ENCODE results near the gene CDK17. TPM values are rescaled to one million over a fixed set of nuclear protein-coding genes. Genes with fewer than 3 reads are reported as not detected.
"Not testable (repeated sequence)": the region's sequence is repeated elsewhere in the genome, so short reads cannot be mapped to it uniquely, and the experiment has no call there.

Gene CDK17
- total RNA-seq, 2 donors from 2014 or later = 13.2 to 23.4 TPM

- Histone ChIP-seq H3K9ac (ENCODE audit: low read depth in 2 of 2, low read length in 2 of 2) (peak overlapping the region in 1 of 2 donors; percentile 82), H3K36me3 (no peaks in the 10 kb centered on the region), H3K4me3 (peak overlapping the region; percentile 92), H3K27ac (peak overlapping the region; percentile 100), H3K4me1 (no peaks in the 10 kb centered on the region), H3K9me3 (no peaks in the 10 kb centered on the region), H3K27me3 (no peaks in the 10 kb centered on the region)
- TF ChIP-seq CTCF (IDR thresholded peaks at IDR 0.05) = no peak
- intact Hi-C loops (cut with DNase I) = loop anchor here (10.0 kb wide), 2 partner anchors 53 to 93 kb away; no protein-coding TSS in a partner anchor
- no peak for DNase-seq
These were observed 2.3 kb downstream of the CDK17 start for GRCh38 chr12:96397756-96398423.

GRCh38 chr12:96396914-96397313 is 3.3 kb downstream of the CDK17 start:
- no peaks in the 10 kb centered on the region for H3K36me3 ChIP-seq
- TF ChIP-seq CTCF (IDR thresholded peaks at IDR 0.05) = no peak
- H3K27ac ChIP-seq = no peak overlapping the region
- H3K4me1 ChIP-seq = no peaks in the 10 kb centered on the region
- DNase-seq = no peak
- no peaks in the 10 kb centered on the region for H3K27me3 ChIP-seq
- H3K9me3 ChIP-seq = no peaks in the 10 kb centered on the region
- H3K9ac ChIP-seq (ENCODE audit: low read depth in 2 of 2, low read length in 2 of 2) = no peak overlapping the region
- intact Hi-C loops (cut with DNase I) = loop anchor here (10.0 kb wide), 2 partner anchors 52 to 92 kb away; no protein-coding TSS in a partner anchor
- no peak overlapping the region for H3K4me3 ChIP-seq

GRCh38 chr12:96396209-96396608 is 4.0 kb downstream of the CDK17 start:
- Histone ChIP-seq H3K4me1 (no peaks in the 10 kb centered on the region), H3K27ac (no peak overlapping the region), H3K4me3 (no peak overlapping the region), H3K27me3 (no peaks in the 10 kb centered on the region), H3K9me3 (no peaks in the 10 kb centered on the region), H3K36me3 (no peaks in the 10 kb centered on the region), H3K9ac (ENCODE audit: low read depth in 2 of 2, low read length in 2 of 2) (no peak overlapping the region)
- DNase-seq = no peak
- intact Hi-C loops (cut with DNase I) = loop anchor here (10.0 kb wide), 2 partner anchors 51 to 91 kb away; no protein-coding TSS in a partner anchor
- TF ChIP-seq CTCF (IDR thresholded peaks at IDR 0.05) = no peak

GRCh38 chr12:96395236-96395635 is 5.0 kb downstream of the CDK17 start:
- DNase-seq = no peak
- Histone ChIP-seq H3K27me3 (no peaks in the 10 kb centered on the region), H3K4me3 (no peak overlapping the region), H3K9ac (ENCODE audit: low read depth in 2 of 2, low read length in 2 of 2) (no peak overlapping the region), H3K9me3 (no peaks in the 10 kb centered on the region), H3K36me3 (no peaks in the 10 kb centered on the region), H3K27ac (no peak overlapping the region), H3K4me1 (no peaks in the 10 kb centered on the region)
- TF ChIP-seq CTCF (IDR thresholded peaks at IDR 0.05) = no peak
- intact Hi-C loops (cut with DNase I) = loop anchor here (10.0 kb wide), 2 partner anchors 50 to 90 kb away; no protein-coding TSS in a partner anchor

GRCh38 chr12:96393229-96393628 is 7.0 kb downstream of the CDK17 start:
- not testable (repeated sequence) for H3K4me1 ChIP-seq; H3K27ac ChIP-seq; DNase-seq; H3K4me3 ChIP-seq; H3K27me3 ChIP-seq; H3K9me3 ChIP-seq; H3K36me3 ChIP-seq; H3K9ac ChIP-seq (ENCODE audit: low read depth in 2 of 2, low read length in 2 of 2)
- intact Hi-C loops (cut with DNase I) = loop anchor here (10.0 kb wide), 2 partner anchors 48 to 88 kb away; no protein-coding TSS in a partner anchor

- Histone ChIP-seq H3K9ac (ENCODE audit: low read depth in 2 of 2, low read length in 2 of 2) (no peak overlapping the region), H3K9me3 (no peaks in the 10 kb centered on the region), H3K27ac (no peak overlapping the region), H3K36me3 (no peaks in the 10 kb centered on the region), H3K4me3 (no peak overlapping the region), H3K4me1 (no peaks in the 10 kb centered on the region), H3K27me3 (no peaks in the 10 kb centered on the region)
- no peak for DNase-seq
- intact Hi-C loops (cut with DNase I) = loop anchor here (10.0 kb wide), 2 partner anchors 48 to 88 kb away; no protein-coding TSS in a partner anchor
- no peak for TF ChIP-seq CTCF (IDR thresholded peaks at IDR 0.05)
These were observed 7.8 kb downstream of the CDK17 start for GRCh38 chr12:96392397-96392796.

Data from colonic mucosa (tissue), 4 donors.